K562 (cell line): ENCODE measurements around the gene KCNG1. TPM values are rescaled to one million over a fixed set of nuclear protein-coding genes. Genes with fewer than 3 reads are reported as not detected.

Experiments
- CBX5 ChIP-seq: IDR thresholded peaks from 2 replicates; pipeline ENCODE4 v1.6.1; 2014; ENCODE audit warnings: low read depth, borderline replicate concordance
- CC2D1A ChIP-seq: fragments of 450-650 bp; IDR thresholded peaks from 2 replicates; pipeline ENCODE4 v1.6.1; 2017; ENCODE audit warnings: mild to moderate bottlenecking
- CTBP1 ChIP-seq: fragments of 450-650 bp; IDR thresholded peaks from 2 replicates; pipeline ENCODE4 v1.6.1; 2016; ENCODE audit warnings: borderline replicate concordance
- ILK ChIP-seq: fragments of 450-650 bp; IDR thresholded peaks from 2 replicates; pipeline ENCODE4 v1.6.1; 2016; ENCODE audit warnings: missing genetic modification characterization, low read depth, mild to moderate bottlenecking, missing compliant biosample characterization, moderate library complexity, borderline replicate concordance
- NEUROD1 ChIP-seq: fragments of 150-350 bp; IDR thresholded peaks from 2 replicates; pipeline ENCODE4 v1.6.1; 2014; ENCODE audit warnings: borderline replicate concordance, low read length, low read depth; ENCODE audit not compliant: partially characterized antibody
- NFIC ChIP-seq: fragments of 450-650 bp; IDR thresholded peaks from 2 replicates; pipeline ENCODE4 v1.6.1; 2017; ENCODE audit warnings: mild to moderate bottlenecking, inconsistent platforms
- PHF8 ChIP-seq: fragments of 200-600 bp; sonication (generic); IDR thresholded peaks from 2 replicates; pipeline ENCODE4 v1.6.1; 2012; ENCODE audit warnings: mixed run types, mild to moderate bottlenecking, inconsistent platforms, low read length, moderate library complexity, borderline replicate concordance
- RCOR1 ChIP-seq, 2 experiments: IDR thresholded peaks; 2 replicates each; pipeline ENCODE4 v1.6.1; 2012; ENCODE audit warnings: low read depth in 2 of 2, low read length in 2 of 2, borderline replicate concordance in 1 of 2, improper control_type of control experiment in 1 of 2
- ZBTB7A ChIP-seq: IDR thresholded peaks from 2 replicates; pipeline ENCODE4 v1.6.1; 2011; ENCODE audit warnings: low read depth, mild to moderate bottlenecking, low read length, moderate library complexity, borderline replicate concordance; ENCODE audit not compliant: control insufficient read depth
- ZBTB8A ChIP-seq: fragments of 450-650 bp; IDR thresholded peaks from 2 replicates; pipeline ENCODE4 v1.6.1; 2018; ENCODE audit warnings: mild to moderate bottlenecking, moderate library complexity; ENCODE audit not compliant: partially characterized antibody
- ZNF778 ChIP-seq: fragments of 450-650 bp; formaldehyde crosslinking; IDR thresholded peaks from 2 replicates; pipeline ENCODE4 v1.4.0; 2020; ENCODE audit warnings: mild to moderate bottlenecking, moderate library complexity
- polyA plus RNA-seq, 8 experiments: library from polyadenylated mRNA; depleted of rRNA in 4 of 8; stranded (reverse) in 5 of 8; unstranded in 3 of 8; fragments of >200 nt; fragmentation: Nextera tagmentation in 2 of 8; fragmentation: Illumina TruSeq in 1 of 8; extraction: Ambion mirVana in 2 of 8; extraction: Trizol in 1 of 8; gene quantifications; 2 replicates each; pipeline versions ENCODE4 v1.2.1 to v1.2.3, GENCODE V29; 2011 to 2014; ENCODE audit warnings: inconsistent platforms in 1 of 8, missing spikeins in 1 of 8
- total RNA-seq, 7 experiments: library from RNA; depleted of rRNA in 6 of 7; stranded (reverse); fragments of >200 nt in 6 of 7; fragmentation: Illumina TruSeq in 2 of 7; extraction: Trizol in 2 of 7; gene quantifications; 2 replicates each; pipeline versions ENCODE4 v1.2.1 to v1.2.3, GENCODE V29; 2011 to 2021; ENCODE audit warnings: low replicate concordance in 1 of 7
- TF ChIP-seq, protein P1 (sequence below), 2 experiments: IDR thresholded peaks; 2 replicates each; pipeline ENCODE4 v1.6.1; 2011; ENCODE audit warnings: borderline replicate concordance in 1 of 2, control low read depth in 1 of 2, low read depth in 1 of 2, low read length in 1 of 2, mild to moderate bottlenecking in 1 of 2, mixed read lengths in 1 of 2, moderate library complexity in 1 of 2; ENCODE audit not compliant: insufficient read depth in 1 of 2, insufficient read length in 1 of 2, poor library complexity in 1 of 2, severe bottlenecking in 1 of 2; ENCODE audit errors: extremely low read depth in 1 of 2
- TF ChIP-seq, protein P2 (sequence below): fragments of 450-650 bp; conservative IDR thresholded peaks from 2 replicates; pipeline ENCODE4 v1.6.1; 2016; ENCODE audit warnings: missing genetic modification characterization, low read depth, mild to moderate bottlenecking, missing compliant biosample characterization, moderate library complexity
- TF ChIP-seq, protein P3 (sequence below): fragments of 200-800 bp; sonication (Bioruptor generic); IDR thresholded peaks from 2 replicates; pipeline ENCODE4 v1.6.1; 2017; ENCODE audit warnings: missing genetic modification characterization, missing compliant biosample characterization
- TF ChIP-seq, protein P4 (sequence below): fragments of 250-450 bp; sonication (Bioruptor Pico); IDR thresholded peaks from 2 replicates; pipeline ENCODE4 v1.8.0; 2022; ENCODE audit warnings: inconsistent platforms
- TF ChIP-seq, protein P5 (sequence below): fragments of 150-350 bp; conservative IDR thresholded peaks from 2 replicates; pipeline ENCODE4 v1.6.1; 2014; ENCODE audit warnings: low read length

Gene KCNG1
- total and polyA plus RNA-seq, 9 of the 15 experiments (the other 6 are each of a cell fraction or from before 2014, with no cell fraction given), result 0.06 to 1.5 (median 0.22) TPM; not detected in 2

DNA sequence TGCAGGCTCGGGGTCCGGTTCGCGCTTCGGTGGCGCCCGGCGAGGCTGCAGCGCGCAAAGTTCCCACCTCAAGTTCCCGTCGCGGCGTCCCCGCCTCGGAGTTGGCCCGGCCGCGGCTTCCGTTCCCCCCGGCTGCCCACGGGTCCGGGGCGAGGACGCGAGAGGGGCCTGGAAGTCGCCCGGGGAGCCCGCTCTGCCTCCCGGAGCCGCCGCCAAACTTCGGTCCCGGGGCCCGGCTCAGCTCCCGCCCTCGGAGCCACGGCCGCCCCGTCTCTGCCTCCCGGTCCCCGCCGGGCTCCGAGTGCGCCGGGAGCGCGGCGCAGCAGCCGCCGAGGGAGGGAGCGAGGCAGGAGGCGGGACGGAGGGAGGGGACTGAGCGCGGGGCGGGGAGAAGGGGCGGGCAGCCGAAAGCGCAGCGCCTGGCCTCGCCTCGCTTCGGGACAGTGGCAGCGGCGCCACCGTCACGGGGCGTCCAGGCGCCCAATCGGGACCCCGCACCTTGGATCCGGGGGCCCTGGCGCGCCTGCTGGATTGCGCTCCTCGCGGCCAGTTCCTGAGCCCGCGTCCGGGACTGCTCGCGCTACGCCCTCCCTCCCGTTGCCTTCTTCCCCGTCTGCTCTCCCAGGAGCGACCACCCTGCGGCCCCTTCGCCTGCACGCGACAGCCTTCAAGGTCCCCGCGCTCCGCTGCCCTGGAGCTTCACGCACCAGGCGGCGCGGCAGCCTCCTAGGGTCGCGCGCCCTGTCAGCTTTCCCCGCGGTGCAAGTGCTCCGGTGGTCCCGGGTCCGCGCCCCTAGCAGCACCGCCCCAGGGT is at the start of gene KCNG1 (continued):
- TF ChIP-seq CTBP1 (0 out of 2 replicates have a peak, but pooled peaks have one; percentile 34), PHF8 (peak; percentile 22; the same call in 1 of the 2 replicates), NFIC (no peak), RCOR1 (IDR thresholded peaks at IDR 0.05; ENCODE audit: borderline replicate concordance in 1 of 2, low read depth in 2 of 2, low read length in 2 of 2) (peak in 1 of 2 experiments; percentile 54; a peak in 2 of 4 replicates), ZBTB7A (peak; percentile 5; the same call in 1 of the 2 replicates), ILK (no peak), NEUROD1 (no peak), ZNF778 (no peak), ZBTB8A (no peak), CBX5 (no peak), CC2D1A (no peak)
- TF ChIP-seq, protein P1, sequence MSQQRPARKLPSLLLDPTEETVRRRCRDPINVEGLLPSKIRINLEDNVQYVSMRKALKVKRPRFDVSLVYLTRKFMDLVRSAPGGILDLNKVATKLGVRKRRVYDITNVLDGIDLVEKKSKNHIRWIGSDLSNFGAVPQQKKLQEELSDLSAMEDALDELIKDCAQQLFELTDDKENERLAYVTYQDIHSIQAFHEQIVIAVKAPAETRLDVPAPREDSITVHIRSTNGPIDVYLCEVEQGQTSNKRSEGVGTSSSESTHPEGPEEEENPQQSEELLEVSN (IDR thresholded peaks at IDR 0.05; ENCODE audit: borderline replicate concordance in 1 of 2, extremely low read depth in 1 of 2, insufficient read depth in 1 of 2, insufficient read length in 1 of 2, low read depth in 1 of 2, low read length in 1 of 2, poor library complexity in 1 of 2, severe bottlenecking in 1 of 2), result peak in 1 of 2 experiments; percentile 45
- TF ChIP-seq, protein P2, sequence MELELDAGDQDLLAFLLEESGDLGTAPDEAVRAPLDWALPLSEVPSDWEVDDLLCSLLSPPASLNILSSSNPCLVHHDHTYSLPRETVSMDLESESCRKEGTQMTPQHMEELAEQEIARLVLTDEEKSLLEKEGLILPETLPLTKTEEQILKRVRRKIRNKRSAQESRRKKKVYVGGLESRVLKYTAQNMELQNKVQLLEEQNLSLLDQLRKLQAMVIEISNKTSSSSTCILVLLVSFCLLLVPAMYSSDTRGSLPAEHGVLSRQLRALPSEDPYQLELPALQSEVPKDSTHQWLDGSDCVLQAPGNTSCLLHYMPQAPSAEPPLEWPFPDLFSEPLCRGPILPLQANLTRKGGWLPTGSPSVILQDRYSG (tag), result no peak
- TF ChIP-seq, protein P3, sequence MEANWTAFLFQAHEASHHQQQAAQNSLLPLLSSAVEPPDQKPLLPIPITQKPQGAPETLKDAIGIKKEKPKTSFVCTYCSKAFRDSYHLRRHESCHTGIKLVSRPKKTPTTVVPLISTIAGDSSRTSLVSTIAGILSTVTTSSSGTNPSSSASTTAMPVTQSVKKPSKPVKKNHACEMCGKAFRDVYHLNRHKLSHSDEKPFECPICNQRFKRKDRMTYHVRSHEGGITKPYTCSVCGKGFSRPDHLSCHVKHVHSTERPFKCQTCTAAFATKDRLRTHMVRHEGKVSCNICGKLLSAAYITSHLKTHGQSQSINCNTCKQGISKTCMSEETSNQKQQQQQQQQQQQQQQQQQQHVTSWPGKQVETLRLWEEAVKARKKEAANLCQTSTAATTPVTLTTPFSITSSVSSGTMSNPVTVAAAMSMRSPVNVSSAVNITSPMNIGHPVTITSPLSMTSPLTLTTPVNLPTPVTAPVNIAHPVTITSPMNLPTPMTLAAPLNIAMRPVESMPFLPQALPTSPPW (CRISPR knock-in tag), result peak; percentile 66
- TF ChIP-seq, protein P4, sequence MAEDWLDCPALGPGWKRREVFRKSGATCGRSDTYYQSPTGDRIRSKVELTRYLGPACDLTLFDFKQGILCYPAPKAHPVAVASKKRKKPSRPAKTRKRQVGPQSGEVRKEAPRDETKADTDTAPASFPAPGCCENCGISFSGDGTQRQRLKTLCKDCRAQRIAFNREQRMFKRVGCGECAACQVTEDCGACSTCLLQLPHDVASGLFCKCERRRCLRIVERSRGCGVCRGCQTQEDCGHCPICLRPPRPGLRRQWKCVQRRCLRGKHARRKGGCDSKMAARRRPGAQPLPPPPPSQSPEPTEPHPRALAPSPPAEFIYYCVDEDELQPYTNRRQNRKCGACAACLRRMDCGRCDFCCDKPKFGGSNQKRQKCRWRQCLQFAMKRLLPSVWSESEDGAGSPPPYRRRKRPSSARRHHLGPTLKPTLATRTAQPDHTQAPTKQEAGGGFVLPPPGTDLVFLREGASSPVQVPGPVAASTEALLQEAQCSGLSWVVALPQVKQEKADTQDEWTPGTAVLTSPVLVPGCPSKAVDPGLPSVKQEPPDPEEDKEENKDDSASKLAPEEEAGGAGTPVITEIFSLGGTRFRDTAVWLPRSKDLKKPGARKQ, result 0 out of 2 replicates have a peak, but pooled peaks have one; percentile 36
- TF ChIP-seq, protein P5, sequence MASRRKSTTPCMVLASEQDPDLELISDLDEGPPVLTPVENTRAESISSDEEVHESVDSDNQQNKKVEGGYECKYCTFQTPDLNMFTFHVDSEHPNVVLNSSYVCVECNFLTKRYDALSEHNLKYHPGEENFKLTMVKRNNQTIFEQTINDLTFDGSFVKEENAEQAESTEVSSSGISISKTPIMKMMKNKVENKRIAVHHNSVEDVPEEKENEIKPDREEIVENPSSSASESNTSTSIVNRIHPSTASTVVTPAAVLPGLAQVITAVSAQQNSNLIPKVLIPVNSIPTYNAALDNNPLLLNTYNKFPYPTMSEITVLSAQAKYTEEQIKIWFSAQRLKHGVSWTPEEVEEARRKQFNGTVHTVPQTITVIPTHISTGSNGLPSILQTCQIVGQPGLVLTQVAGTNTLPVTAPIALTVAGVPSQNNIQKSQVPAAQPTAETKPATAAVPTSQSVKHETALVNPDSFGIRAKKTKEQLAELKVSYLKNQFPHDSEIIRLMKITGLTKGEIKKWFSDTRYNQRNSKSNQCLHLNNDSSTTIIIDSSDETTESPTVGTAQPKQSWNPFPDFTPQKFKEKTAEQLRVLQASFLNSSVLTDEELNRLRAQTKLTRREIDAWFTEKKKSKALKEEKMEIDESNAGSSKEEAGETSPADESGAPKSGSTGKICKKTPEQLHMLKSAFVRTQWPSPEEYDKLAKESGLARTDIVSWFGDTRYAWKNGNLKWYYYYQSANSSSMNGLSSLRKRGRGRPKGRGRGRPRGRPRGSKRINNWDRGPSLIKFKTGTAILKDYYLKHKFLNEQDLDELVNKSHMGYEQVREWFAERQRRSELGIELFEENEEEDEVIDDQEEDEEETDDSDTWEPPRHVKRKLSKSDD, result no peak
